Ovary (tissue), 9 donors: Measurements from ENCODE around the gene ADAM11. TPM values are rescaled to one million over a fixed set of nuclear protein-coding genes. Genes with fewer than 3 reads are reported as not detected.

ENCODE experiments used
- DNase-seq, 5 donors: peaks; one replicate each; pipeline ENCODE4 v3.0.0-alpha.2; 2019 to 2020
- H3K27ac ChIP-seq, 2 donors: fragments of 200-600 bp; one replicate each; pipeline versions ENCODE4 v1.5.1 to v1.8.0; 2019 to 2022
- H3K27me3 ChIP-seq: fragments of 200-600 bp; one replicate; pipeline ENCODE4 v1.8.0; 2022
- H3K36me3 ChIP-seq: fragments of 200-600 bp; sonication (generic); one replicate; pipeline ENCODE4 v1.5.1; 2019
- H3K4me1 ChIP-seq: one replicate; pipeline ENCODE4 v1.8.1; 2013; ENCODE audit warnings: mild to moderate bottlenecking, moderate library complexity; ENCODE audit not compliant: insufficient read depth
- H3K4me3 ChIP-seq: fragments of 200-600 bp; sonication (generic); one replicate; pipeline ENCODE4 v1.5.1; 2017
- H3K9me3 ChIP-seq, 2 donors: fragments of 200-600 bp in 1 of 2; sonication (generic) in 1 of 2; one replicate each; pipeline versions ENCODE4 v1.5.1 to v1.8.1; 2013 to 2019; ENCODE audit warnings: mild to moderate bottlenecking in 1 of 2, moderate library complexity in 1 of 2
- CTCF ChIP-seq, 3 donors: fragments of 450-650 bp in 2 of 3; fragments of 200-600 bp in 1 of 3; IDR thresholded peaks; one replicate each; pipeline versions ENCODE4 v1.5.1 to v1.8.0; 2016 to 2022; ENCODE audit warnings: antibody characterized with exemption in 3 of 3, mild to moderate bottlenecking in 1 of 3
- EP300 ChIP-seq: sonication (generic); formaldehyde crosslinking; IDR thresholded peaks from one replicate; pipeline ENCODE4 v1.6.1; 2017; ENCODE audit warnings: antibody characterized with exemption
- POLR2A ChIP-seq: fragments of 450-650 bp; IDR thresholded peaks from one replicate; pipeline ENCODE4 v1.6.1; 2017; ENCODE audit warnings: antibody characterized with exemption, mild to moderate bottlenecking, moderate library complexity
- whole genome bisulfite sequencing, 3 donors: extraction: QIAGEN DNeasy Blood & Tissue Kit in 1 of 3; methylation state at CpG; one replicate each; pipeline versions ENCODE4 v1.1.5 to v1.1.7; 2013 to 2017; 5-methylcytosine and 5-hydroxymethylcytosine counted together
- intact Hi-C, 4 donors: fragments of 100-400 bp; cut with DNase I; formaldehyde crosslinking; loops; one replicate each; pipeline versions ENCODE4 v1.11.0 to v1.15.1; 2022 to 2023
- polyA plus RNA-seq, 2 donors: library from polyadenylated mRNA; stranded (reverse); fragments of 200-250 nt in 1 of 2; fragments of 350-450 nt in 1 of 2; fragmentation: Illumina TruSeq in 1 of 2; extraction: RNeasy Lipid Tissue Mini Kit (QIAGEN cat#74804) in 1 of 2; gene quantifications; one replicate each; pipeline ENCODE4 v1.2.3, GENCODE V29; 2013 to 2014
- total RNA-seq, 7 donors: library from RNA; depleted of rRNA in 2 of 7; stranded (reverse); fragments of >200 nt in 2 of 7; fragmentation: NEBNext Ultra II Directional in 3 of 7; extraction: Animal tissue kit (Norgen Biotek cat#: 25700) in 3 of 7; gene quantifications; one replicate each; pipeline versions ENCODE4 v1.1.0 to v1.2.4, GENCODE V29; 2016 to 2023
- donor health status: DM: no; HTN: no; CAD: no; lungs with moderate emphysema.
- donor health status: DM: no; HTN: no; CAD: no.
- donor health status: Bipolar disorder and iron deficiency.
- donor health status: DM: yes; HTN: yes; CAD: no.
- donor health status: DM: no; HTN: no; CAD: no.
- donor health status: DM: yes; HTN: yes; CAD: no.

ADAM11 gene
- total and polyA plus RNA-seq, 9 donors: 0.12 to 2.3 (median 1.1) TPM

GRCh38 chr17:44761932-44762810 is 3.4 kb downstream of the ADAM11 start:
- DNase-seq: no peak
- Histone ChIP-seq H3K27ac (no peak overlapping the region), H3K36me3 (no peaks in the 10 kb centered on the region), H3K4me3 (no peak overlapping the region), H3K4me1 (peaks cover 4% of the 10 kb centered on the region), H3K27me3 (no peaks in the 10 kb centered on the region), H3K9me3 (no peaks in the 10 kb centered on the region)
- intact Hi-C loops: no loop called here
- no peak for TF ChIP-seq POLR2A
- no peak for TF ChIP-seq EP300
- no peak for TF ChIP-seq CTCF (IDR thresholded peaks at IDR 0.05)
- WGBS, 3 donors: 72 to 78% (median 76%) methylated on average over 17 of the region's 17 CpGs

GRCh38 chr17:44763170-44763569 is 4.4 kb downstream of the ADAM11 start:
- no peaks in the 10 kb centered on the region for H3K36me3 ChIP-seq
- TF ChIP-seq EP300 (no peak), POLR2A (no peak), CTCF (IDR thresholded peaks at IDR 0.05) (no peak)
- H3K4me1 ChIP-seq: peaks cover 4% of the 10 kb centered on the region
- no peak overlapping the region for H3K27ac ChIP-seq
- 81 to 84% (median 83%) methylated on average over 5 of the region's 5 CpGs for WGBS, 3 donors
- no peaks in the 10 kb centered on the region for H3K27me3 ChIP-seq
- intact Hi-C loops: no loop called here
- no peak overlapping the region for H3K4me3 ChIP-seq
- H3K9me3 ChIP-seq: no peaks in the 10 kb centered on the region
- no peak for DNase-seq

- H3K27me3 ChIP-seq: no peaks in the 10 kb centered on the region
- H3K9me3 ChIP-seq: no peaks in the 10 kb centered on the region
- no peak for TF ChIP-seq POLR2A
- no peak for TF ChIP-seq CTCF (IDR thresholded peaks at IDR 0.05)
- no peak for TF ChIP-seq EP300
- no peak overlapping the region for H3K27ac ChIP-seq
- no peak for DNase-seq
- no peak overlapping the region for H3K4me3 ChIP-seq
- intact Hi-C loops: no loop called here
- no peaks in the 10 kb centered on the region for H3K36me3 ChIP-seq
- 69 to 73% (median 69%) methylated on average over 11 of the region's 11 CpGs for WGBS, 3 donors
- no peaks in the 10 kb centered on the region for H3K4me1 ChIP-seq
These were observed 7.2 kb downstream of the ADAM11 start for GRCh38 chr17:44765965-44766364.

GRCh38 chr17:44766409-44767038 is 7.7 kb downstream of the ADAM11 start:
- Histone ChIP-seq H3K27me3 (no peaks in the 10 kb centered on the region), H3K9me3 (no peaks in the 10 kb centered on the region), H3K4me3 (no peak overlapping the region), H3K4me1 (no peaks in the 10 kb centered on the region), H3K27ac (no peak overlapping the region), H3K36me3 (no peaks in the 10 kb centered on the region)
- 44 to 64% (median 51%) methylated on average over 8 of the region's 8 CpGs for WGBS, 3 donors
- intact Hi-C loops: no loop called here
- TF ChIP-seq POLR2A (no peak), CTCF (IDR thresholded peaks at IDR 0.05) (no peak), EP300 (no peak)
- peak in 1 of 5 donors; percentile 9 for DNase-seq
